Stimulated activated CD4-positive, alpha-beta T cell treated with anti-CD3 and anti-CD28 coated beads, Interleukin-4, amount 100 ng/mL, for 48 hours (primary cell): ENCODE results near the gene L1CAM.
A peak's percentile ranks its signal among the peaks of the same experiment; 100 is the strongest.

Source experiments
- DNase-seq, 2 donors: peaks; one replicate each; pipeline ENCODE4 v3.0.0-alpha.2; 2020; ENCODE audit warnings: low read depth in 2 of 2

Gene L1CAM

DNA sequence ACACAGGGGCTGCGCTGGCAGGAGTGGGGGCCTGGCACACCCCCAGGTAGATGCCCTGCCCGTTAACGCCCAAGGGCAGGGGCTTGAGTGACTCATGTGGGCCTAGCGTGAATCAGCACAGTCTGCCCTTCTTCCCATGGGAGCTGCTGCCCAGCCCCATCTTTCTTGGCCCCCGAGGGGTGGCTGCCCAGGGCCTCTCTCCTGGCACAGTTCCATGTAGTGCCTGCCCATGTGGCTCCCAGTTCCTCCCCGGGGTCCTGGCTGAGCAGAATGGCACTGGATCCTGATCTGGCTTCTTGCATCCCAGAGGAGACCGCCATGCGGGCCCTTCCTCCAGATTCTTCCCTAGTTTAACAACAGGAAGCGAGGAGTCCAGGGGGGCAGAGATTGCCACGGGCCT is 16.4 kb upstream of the L1CAM start:
- DNase-seq, result no peak

GRCh38 chrX:153901753-153902140 is 15.8 kb upstream of the L1CAM start:
- DNase-seq, result no peak

GRCh38 chrX:153900831-153901752 is 15.1 kb upstream of the L1CAM start:
- peak in 1 of 2 donors; percentile 46 for DNase-seq

DNA sequence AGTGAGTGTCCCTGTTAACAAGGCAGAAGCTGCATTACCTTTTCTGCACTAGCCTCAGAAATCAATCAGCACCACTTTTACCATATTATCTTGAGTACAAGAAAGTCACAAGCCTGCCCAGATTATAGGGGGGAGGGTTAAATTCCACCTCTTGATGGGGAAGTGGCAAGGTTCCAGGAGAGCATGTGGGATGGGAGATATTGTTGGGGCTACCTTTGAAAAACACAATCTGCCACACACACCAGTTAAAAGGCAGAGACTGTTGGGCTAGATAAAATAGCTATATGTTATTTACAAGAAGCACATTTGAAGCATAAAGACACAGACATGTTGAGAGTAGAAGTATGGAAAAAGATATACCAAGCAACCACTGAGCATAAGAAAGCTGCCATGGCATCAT is 11.9 kb upstream of the L1CAM start:
- no peak for DNase-seq

GRCh38 chrX:153889123-153889522 is 3.1 kb upstream of the L1CAM start:
- no peak for DNase-seq

DNA sequence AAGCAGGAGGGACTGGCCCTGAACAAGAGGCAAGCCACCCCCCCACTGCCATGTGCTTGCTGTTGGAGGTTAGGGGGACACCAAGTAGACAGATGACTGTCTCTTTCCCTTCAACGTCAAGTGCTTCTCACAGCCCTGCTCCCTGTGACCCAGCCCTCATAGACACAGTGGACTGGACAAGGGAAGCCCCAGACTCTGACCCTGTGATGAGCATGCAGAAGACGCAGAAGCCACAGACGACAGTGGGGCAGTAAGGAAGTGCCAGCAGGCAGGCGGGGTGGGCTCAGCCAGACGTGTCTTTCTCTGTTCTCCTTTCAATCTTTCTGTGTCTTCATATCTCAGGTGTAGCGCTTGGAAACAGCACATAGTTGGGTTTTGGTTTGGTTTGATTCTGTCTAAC is 2.4 kb upstream of the L1CAM start:
- DNase-seq, result no peak

- DNase-seq, result no peak
Measured at GRCh38 chrX:153887385-153887784, 1.4 kb upstream of the L1CAM start.

DNA sequence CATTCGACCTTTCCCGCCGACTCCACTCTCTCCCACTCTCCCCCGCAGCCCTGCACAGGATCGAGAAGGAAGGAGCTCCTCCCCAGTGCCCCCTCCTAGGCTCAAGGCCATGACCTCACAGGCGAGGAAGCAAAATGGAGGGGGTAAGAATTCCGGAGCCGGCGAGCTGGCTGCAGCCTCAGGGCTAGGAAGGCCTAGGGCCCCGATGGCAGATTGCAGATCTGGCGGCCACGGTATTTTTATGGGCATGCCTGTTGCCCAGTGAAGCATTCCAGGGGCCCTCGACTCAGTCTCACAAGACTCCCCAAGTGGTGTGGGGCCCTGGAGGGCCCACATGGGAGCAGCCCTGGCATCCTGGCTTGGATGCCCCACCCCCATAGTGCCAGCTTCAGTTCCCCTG is 942 bp upstream of the L1CAM start:
- DNase-seq, result no peak

GRCh38 chrX:153885208-153885787 is 675 bp downstream of the L1CAM start:
- no peak for DNase-seq

GRCh38 chrX:153884590-153884989 is 1.4 kb downstream of the L1CAM start:
- no peak for DNase-seq

GRCh38 chrX:153884136-153884535 is 1.8 kb downstream of the L1CAM start:
- DNase-seq, result no peak

GRCh38 chrX:153883163-153883843 is 2.7 kb downstream of the L1CAM start:
- DNase-seq, result no peak

- no peak for DNase-seq
Measured at GRCh38 chrX:153882557-153882956, 3.4 kb downstream of the L1CAM start.

DNA sequence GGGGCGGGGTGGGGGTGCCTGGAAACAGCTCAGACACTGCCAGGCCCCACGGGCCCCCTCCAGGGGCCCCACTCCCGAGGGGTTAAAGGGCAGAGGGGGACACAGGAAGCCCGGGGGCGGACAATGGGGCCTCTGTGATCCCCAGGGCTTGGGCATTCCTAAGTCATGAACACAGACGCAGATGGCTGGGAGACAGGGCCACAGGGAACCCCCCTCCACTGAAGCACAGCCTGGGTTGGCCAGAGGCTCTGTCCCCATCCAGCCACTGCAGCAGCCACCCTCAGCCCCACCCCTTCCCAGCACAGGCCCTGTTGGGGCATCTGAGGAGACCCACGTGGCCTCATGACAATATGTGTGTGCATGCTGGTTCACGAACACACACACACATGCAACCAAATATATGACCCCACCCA is 3.9 kb downstream of the L1CAM start:
- no peak for DNase-seq

DNA sequence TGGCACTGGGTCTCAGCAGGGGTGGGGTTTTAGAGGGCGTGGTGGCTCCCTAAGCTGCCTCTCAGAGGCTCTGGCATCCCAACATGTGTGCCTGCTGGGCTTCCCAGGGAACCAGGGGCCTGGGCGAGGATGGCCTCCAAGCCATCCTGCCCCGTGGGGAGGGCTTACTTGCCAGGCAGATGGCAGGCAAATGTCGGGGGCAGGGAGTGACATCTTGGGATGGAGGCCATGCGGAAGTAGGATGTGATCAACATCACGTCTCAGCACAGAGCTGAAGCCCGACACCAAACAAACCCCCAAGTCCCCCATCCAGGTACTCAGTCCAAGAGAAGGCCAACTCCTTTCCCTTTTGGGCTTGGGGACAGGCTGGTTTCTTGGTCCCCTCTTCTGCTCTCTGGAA is 4.7 kb downstream of the L1CAM start:
- DNase-seq, result no peak

GRCh38 chrX:153880440-153880815 is 5.5 kb downstream of the L1CAM start:
- no peak for DNase-seq

- no peak for DNase-seq
Measured at GRCh38 chrX:153879741-153880439, 6.1 kb downstream of the L1CAM start.

GRCh38 chrX:153878969-153879653 is 6.9 kb downstream of the L1CAM start:
- no peak for DNase-seq

DNA sequence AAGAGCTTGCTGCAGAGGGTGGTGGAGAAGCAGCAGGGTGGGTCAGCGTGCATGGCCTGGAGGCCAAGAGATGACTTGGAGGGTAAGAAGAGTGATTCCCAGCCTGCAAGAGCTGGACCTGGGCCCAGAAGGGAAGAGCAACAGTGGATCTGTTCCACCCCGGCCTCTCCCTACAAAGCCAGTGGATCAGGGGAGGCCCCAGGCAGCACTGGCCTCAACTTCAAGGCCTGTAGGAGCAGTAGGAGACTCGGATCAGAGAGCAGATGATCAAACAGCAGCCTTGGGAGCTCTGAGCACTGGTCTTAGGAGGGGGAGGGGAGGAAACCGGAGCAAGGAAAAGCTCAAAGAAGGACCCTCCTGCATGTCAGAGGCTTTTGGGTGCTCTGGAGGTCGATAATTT is 7.6 kb downstream of the L1CAM start:
- DNase-seq, result no peak

DNA sequence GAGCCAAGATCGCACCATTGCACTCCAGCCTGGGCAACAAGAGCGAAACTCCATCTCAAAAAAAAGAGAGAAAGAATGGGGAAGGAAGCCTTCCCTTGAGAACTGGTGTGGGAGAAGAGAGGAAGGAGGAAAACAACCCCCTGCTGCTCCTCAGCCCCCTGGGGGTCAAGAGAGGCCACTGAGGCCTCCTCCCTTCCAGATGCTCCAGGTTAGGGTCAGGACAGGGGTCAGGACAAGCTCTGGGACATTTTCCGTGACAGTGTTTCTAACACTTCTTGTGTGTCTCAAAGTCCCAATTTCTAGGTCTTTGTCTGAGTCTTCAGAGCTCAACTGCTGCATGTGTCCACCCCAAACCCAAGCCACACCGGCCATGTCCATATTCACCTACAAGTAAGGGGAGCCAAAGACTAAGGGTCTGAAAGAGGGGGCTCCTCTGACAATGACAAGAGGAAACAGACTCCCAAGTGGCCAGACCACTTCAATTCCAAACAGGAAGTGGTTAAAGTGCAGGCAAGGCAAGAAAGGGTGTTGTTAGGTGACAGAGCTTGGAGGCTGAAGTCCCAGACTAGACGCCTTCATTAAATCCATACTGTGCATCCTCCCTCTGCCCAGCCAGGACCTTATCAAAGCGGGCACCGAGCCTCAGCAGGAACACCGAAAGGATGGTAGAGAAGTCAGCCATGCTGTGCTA is 8.3 kb downstream of the L1CAM start:
- DNase-seq, result no peak

- no peak for DNase-seq
Measured at GRCh38 chrX:153876112-153876491, 9.9 kb downstream of the L1CAM start.
